Kidney tubule cell (primary cell): ENCODE data around the gene CCDC107.

Source experiments
- DNase-seq: peaks from one replicate; pipeline ENCODE4 v3.0.0-alpha.2; 2018; ENCODE audit warnings: low spot score

CCDC107 gene

DNA sequence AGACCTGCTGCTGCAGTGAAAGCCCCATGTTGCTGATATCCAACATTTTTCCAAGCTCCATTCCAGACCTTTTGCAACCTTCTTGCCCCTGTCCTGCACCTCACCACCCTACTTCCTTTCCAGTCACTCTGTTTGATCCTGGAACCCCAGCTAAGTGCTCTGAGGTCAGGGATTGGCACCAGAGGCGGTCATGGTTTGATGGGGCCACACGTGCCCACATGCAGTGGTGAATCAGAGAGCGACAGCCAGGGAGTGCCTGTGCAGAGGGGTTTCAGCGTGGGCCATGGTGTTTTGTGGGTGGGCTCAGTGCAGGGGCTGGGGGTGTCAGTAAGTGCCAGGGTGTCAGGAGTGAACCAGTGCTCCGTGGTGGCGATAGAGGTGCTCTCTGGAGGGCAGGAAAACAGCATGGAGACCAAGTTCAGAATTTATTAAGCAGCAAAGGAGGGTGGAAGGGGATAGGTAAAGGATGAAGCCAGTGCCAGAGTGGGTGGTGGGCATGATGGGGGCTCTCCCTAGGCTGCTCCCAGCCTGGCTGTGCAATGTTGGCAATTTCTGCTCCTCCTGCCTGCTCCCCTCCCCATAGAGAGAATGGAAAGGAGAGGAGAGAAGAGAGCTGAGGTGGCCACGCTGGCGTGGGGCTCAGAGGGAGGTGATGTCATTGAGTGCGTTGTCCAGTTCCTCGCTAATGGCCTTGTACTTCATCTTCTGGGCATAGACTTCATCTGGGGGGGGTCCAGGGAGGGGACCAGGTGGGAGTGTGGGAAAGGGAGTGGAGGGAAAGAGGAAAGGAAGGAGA, 24.6 kb downstream of the CCDC107 start:
- no peak for DNase-seq

DNA sequence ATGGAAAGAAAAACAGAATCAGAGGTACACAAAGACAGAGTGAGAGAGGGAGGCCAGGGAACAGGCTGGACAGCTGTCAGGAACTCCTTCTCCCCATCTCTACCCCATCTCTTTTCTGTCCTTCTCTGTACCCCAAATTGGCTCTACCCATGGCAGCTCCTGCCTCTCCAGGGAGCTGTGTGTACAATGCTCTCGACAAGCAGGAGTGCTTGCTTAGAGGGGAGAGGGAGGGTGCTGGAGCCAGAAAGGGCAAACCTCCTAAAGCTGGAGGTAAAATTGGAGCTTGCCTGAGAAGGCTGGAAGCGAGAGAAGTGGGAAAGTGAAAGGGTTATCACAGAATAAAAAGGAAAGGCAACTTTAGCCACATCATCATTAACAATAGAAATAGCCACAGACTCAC, 25.2 kb downstream of the CCDC107 start:
- no peak for DNase-seq

DNA sequence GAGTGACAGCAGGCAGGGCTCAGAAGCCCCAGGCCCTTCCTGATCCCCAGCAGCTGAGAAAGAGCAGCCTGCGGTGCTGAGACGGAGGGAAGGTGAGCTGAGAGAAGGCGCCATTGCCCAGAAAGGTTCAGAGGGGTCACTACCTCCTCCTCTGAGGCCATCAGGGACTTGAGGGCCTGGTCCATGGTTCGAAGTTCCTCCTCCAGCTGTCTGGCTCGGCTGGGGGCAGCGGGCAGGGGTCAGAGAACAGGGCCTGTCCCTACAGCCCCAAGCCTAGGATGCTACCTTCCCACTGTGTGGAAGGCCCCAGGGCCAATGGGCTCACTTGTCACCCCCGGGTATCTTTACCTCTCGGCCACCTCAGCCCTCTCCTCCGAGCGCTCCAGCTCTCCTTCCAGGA, 26.8 kb downstream of the CCDC107 start:
- no peak for DNase-seq

DNA sequence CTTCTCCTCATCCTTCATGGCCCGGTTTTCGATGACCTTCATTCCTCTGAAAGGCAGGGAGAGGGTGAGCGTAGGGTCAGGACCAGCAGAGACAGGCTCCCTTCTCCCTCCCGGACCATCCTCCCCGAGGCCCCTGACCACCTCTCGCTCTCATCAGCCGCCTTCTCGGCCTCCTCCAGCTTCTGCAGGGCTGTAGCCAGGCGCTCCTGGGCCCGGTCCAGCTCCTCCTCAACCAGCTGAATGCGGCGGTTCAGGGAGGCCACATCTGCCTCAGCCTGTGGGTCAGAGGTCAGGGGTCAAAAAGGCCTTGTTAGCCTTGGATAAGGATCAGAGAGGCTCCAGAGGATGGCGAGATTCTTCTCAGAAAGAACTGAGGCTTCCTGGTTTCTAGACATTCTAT, 27.4 kb downstream of the CCDC107 start:
- no peak for DNase-seq

DNA sequence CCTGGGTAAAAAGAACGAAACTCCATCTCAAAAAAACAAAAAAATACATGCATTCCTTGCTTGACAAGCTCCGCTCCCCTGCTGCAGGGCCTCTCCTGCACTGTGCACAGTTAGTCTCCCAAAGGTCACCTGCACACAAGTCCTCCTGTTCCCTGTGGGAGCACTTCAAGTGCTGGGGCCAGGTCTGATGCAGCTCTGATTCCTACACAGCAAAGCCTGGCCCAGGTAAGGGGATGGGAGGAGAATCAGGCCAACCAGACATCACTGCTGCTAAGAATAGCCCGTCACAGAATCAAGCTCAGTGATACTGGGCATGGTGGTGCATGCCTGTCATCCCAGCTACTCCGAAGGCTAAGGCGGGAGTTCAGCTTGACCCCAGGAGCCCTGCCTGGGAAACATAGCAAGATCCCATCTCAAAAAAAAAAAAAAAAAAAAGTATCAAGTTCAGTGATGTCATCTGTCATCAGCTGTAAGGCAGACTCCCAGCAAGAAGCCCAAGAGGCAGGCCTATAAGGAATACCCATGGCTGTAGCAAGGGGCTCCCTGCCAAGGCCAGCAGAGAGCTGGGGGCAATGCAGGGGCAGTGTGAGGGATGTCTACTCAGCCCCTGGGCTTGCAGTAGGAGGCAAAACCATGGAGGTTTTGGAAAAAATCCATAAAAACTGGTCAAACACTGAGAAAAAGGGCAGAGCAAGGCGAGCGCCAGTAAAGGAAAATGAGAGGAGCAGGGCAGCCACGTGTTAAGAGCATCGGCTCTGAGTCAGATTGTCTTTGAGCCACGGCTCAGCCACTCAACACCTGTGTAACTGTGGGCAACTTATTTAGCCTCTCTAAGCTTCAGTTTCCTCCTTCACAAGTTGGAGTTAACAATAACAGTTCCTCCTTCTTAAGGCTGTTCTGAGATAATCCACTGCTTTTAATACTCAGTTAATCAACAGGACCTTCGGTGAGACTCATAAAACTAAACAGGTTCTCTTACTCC, 28.4 kb downstream of the CCDC107 start:
- DNase-seq, result no peak

DNA sequence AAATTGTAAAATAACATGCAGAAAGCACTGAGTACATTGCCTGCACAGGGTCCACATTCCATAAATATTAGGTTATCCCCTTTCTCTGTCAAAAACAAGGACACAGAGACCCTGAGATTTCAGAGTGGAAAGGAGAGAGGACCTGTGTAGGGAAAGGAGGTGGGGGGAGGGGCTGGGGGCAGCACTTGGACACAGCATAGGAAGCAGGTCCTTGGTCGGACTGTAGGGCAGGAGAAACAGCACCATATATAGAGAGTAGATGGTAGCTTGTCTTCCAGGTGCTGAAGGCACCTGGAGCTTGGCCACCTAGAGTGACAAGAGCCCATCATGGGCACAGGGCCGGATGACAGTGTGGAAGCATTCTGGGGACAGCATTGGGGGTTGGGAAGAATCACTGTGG, 29.2 kb downstream of the CCDC107 start:
- no peak for DNase-seq

DNA sequence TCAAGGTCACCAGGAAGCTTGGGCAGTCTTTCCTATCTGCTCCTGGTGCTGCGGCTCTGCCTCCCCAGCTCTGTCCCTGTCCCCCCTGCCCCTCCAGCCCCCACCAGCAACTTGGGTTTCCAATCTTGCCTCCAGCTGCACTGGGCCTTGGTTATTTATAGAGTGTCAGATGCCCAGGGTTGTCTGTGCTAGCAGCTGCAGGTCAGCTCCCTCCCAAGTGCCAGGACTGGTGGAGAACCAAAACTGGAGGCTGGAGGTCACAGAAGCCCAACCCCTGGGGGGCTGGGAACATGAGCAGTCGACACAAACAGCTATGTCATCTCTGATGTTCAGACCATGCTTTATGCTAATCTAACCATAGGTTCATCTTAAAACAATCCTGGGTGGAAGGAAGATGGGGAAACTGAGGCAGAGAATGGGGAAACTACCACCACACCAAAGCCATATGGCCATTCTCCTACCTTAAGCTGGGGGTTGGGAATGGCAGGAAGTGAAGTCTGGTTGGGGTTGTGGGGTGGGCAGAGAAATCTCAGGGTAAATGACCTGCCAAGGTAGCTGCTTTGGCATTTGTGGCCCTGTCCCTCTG, 30.0 kb downstream of the CCDC107 start:
- no peak for DNase-seq

DNA sequence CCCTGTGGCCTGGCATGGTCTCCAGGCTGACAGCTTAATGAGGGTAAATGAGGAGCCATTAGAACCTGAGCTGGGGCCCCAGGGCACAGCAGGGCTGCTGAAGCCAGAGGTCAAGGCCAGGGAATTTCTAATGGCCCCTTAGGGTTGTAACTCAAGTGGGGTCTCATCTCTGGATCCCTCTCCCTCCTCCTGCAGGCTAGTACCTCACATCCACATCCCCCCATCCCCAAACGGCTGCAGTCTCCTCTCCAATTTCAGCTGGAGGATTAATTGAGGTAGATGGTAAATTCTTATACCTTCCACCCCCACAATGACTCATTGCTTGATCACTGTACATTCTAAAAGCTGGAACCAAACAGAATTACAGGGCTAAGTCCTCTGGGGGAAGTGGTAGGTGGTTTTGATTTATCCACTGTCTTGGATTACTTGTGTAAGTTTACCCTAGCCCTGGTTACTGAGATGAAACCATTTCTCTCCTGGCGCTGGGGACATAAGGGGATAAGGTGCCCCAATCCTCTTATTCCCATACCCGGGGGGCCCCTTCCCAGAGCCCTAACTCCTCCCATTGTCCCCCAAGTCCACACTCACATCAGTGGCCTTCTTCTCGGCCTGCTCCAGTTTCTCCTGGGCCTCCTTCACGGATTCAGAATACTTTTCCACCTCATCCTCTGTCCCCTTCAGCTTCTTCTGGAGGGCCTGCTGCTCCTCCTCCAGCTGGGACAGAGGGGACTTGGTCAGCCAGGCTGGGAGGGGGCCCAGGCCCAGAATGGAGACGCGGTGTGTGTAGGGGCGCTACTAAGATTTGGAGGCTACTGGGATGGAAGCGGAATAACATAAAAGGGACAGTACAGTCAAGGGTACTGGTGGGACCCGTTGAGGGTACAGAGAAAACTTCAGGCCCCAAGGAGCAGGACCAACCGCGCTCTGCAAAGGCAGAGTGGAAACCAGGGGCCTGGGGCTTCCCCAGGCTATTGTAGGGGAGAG, 30.8 kb downstream of the CCDC107 start:
- peak; percentile 78 for DNase-seq

DNA sequence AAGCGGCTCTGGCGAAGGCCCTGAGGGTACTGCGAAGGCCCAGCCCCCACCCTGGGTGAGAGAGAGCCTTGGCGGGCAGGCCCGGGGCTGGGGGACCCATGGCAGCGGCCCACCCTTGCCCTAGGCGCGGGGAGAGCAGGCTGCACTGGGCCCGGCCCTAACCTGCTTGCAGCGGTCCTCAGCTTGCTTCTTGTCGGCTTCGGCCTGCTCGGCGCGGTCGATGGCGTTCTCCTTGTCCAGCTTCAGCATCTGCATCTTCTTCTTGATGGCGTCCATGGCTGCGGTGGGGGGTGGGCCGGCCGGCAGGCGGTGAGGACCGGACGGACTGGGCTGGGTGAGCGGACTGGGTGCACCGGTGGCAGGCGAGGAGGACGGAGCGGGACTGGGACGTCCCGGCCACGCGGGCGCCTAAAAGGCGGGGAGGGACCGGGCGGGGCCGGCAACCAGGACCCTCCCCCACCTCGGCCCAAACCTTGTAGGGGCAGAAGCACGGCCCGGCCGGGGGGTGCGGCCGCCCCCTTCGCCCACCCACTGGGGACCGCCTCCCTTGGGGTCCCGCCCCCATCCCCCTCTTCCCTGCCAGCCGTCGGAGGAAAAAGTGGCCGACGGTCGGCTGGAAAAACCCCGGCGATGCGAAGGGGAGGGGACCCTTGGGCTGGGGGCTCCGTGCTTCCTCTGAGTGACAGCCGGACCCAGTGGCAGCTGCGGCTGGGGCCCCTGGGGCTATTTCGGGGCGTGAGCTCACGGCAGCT, 31.6 kb downstream of the CCDC107 start, which contains the start of gene TPM2:
TSS of gene TPM2 (minus strand) at position 384 of the 752 bp plus-strand sequence. CDS start at position 276, 108 bp downstream.
- no peak for DNase-seq

DNA sequence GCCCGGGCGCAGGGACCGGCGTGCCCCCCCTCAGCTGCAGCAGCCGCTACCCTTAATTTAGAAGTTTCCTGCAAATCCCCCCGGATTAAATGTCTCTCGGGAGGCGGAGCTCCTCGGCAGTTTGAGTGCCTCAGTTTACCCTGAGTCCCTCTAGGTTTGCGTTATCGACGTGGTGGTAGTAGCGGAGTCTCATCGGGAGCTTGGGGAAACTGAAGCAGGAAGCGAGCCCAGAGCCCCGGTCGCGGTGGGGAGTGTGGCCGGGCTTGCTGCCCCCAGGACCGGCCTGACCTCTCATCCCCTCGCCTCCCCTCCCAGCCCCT, 32.2 kb downstream of the CCDC107 start:
- DNase-seq, result no peak

DNA sequence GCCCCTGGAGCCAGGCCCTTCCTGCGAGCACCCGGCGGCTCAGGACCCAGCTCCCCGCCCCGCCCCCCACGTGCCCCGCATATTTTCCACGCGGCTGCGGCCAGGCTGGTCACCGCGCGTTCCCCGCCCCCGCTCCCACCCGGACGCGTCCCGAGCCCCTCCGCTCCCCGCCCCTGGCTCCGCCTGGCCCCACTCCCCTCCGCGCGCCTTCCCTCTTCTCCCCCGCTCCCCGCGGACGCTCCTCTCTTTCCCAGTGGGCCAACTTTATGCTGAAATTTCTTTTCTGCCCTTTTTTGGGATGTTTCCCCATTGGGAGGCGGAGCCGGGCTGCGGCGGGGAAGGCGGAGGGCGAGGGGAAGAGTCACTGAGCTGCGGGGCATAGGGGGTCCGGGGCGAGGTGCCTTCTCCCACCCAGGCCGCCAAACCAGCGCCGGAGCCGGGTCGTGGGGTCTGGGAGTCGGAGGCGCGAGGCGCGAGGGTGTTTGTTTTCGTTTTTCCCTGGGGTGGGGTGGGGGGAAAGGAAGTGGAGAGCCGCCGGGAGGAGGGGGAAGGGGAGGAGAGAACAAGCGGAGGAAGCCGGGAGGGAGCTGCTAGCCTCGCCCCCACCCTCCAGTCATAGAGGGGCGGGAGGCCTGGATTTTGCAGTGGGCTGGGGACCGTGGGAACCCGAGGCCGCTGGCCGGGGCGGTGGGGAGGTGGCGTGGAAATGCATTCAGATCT, 32.7 kb downstream of the CCDC107 start:
- peak; percentile 56 for DNase-seq

DNA sequence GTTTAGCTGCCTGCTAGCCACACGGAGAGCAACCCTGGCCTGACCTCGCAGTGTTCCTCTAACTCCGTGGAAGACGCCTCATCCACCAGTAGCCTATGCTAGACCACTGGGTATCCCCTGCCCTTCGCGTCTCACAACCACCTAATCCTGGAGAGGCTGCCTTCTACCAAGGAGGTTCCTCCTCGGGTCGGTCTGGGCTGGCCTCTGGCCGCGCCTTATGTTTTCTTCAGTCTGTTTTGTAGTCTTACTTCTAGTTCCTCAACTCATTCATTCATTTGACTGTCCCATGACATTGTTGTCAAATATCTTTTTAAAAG, 33.2 kb downstream of the CCDC107 start:
- no peak for DNase-seq

DNA sequence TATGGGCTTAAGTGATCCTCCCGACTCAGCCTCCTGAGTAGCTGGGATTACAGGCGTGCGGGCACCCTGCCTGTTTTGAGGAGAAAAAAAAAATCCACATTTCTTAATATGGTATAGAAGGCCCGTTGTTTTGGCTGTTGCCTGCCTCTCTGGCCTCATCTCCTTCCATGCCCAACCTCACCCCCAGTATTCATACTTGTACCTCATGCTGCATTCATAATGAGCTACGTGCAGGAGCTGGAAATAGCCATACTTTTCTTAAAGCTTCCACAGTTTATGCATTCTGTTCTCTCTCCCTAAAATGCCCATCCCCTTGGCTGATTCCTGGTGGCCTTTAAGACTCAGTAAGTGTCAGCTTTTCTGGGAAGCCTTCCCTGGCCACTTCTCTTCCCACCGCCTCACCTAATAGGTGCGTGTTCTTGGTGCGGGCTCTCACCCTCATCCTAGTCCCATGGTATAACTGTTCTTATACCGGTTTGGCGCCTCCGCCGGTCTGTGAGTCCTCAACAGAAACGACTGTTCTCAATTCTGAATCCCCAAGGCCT, 33.7 kb downstream of the CCDC107 start:
- no peak for DNase-seq

DNA sequence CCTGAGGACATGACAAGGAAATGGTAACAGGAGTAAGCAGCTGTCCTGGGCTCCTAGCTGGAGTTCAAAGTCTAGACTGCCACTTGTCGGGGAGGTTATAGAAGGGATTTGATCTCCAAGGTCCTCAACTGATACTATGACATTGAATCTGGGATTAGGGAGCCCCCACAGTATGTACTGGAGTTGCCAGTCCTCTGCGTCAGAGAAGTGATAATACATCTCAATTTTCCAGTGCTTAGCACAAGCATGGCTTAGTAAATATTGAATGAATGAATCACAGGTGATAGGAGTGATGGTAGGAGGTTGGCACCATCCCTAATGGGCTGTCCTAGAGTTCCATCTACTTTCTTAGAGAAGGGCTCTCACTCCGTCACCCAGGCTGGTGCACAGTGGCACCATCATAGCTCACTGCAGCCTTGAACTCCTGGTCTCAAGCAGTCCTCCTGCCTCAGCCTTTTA, 37.9 kb downstream of the CCDC107 start:
- no peak for DNase-seq

DNA sequence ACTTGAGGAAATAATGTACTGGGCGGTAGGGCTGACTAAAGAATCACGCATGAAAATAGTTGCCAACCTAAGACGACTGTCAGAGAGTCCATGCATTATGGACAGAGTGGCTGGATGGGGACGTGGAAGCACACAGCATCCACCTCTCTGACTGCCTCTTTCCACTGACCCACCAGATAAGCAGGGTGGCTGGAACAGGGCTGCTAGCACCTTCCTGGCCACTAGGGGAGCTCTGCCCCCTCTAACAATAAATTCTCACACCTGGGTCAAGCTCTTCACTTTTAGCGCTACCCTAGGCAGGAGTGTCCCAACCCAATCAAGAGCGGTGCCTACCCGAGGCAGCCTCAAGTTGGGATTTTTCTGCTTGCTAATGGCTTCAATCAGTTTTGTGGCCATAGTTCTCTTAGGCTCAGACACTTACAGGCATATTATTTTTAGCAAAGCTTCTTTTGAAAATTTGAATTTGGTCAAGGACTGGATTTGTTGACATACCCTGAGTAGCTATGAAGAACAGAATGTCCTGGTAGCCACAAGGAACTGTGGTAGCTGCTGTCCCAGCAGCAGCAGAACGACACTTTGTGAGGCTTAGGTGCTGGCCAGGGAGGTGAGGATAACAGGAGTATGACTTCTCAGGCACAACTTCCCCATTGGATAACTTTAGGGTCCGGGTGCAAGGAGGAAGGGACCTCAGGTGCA, 38.6 kb downstream of the CCDC107 start:
- DNase-seq, result peak; percentile 62

DNA sequence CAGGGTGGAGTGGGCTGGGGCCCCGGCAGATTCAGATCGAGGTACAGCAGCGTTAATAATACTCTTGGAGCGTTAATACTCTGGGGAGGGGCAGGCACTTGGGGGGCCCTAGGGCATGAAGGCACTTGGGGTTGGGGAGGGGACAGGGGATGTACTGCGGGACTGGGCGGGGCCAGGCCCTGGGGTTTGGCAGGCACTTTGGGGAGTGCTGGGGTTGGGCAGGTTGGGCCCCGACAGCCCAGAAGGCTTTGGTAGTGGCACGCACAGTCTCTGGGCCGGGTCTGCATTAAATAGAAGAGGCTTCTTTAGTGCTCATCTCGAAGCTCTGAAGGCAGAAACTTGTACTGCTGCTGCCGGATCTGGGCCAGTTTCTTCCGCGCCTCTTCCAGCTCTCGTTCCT, 39.4 kb downstream of the CCDC107 start:
- DNase-seq, result no peak

DNA sequence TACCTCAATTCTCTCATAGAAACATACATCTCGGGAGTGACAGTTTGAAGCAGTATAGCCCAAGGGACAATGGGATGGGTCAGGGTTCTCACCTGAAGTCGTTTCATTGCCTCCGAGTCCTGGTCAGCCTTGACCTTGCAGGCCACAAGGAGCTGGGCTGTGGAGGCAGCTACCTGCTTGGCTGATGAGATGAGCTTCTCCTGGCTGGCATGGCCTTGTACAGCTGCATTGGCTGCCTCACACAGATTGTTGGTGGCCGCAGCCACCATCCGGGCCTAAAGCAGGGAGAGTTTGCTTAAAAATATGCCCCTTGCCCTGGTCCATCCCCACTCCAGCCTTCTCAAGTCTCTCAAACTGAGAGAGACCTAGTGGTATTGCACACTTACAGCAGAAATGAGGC, 40.1 kb downstream of the CCDC107 start:
- no peak for DNase-seq

DNA sequence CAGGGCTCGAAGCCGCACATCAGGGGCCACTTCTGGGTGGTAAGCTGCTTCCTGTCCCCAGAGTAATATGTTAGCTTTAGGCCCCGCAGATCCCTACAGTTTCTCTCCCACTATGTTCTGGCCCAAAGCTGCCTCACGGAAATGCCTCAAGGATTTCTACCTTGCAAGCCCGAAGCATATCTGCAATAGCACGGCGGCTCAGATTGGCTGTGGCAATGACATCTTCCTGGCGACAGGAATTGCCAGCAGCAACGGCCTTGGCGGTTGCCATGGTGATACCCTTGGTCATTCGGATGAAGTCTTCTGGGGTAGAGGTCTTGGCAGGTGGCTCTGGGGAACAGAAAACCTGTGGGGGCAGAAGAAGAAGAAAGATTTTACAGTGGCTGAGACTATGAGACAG, 41.9 kb downstream of the CCDC107 start:
- no peak for DNase-seq

DNA sequence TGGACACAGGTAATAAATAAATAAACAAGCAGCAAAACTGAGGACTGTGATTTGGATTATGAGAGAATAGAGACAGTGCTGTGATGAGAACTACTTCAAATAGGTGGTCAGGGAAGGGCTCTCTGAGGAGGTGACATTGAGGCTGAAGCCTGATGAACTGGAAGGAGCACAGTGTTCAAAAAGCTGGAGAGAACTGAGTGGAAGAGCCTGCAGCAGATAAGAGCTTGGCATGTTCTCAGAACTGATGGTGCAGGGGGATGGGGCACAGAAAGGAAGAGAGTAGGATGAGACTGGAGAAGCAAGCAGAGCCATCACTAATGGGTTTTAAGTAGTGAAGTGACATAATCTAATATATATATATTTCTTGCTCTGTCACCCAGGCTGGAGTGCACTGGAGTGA, 42.9 kb downstream of the CCDC107 start:
- DNase-seq, result no peak
